HUES64 (cell line): Measurements from ENCODE around the gene OR2A25.

Source experiments
- H3K27ac ChIP-seq: 2 replicates; pipeline ENCODE4 v1.7.0; 2013; ENCODE audit warnings: low read depth, low read length, inconsistent platforms
- H3K27me3 ChIP-seq: 2 replicates; pipeline ENCODE4 v1.6.1; 2013; ENCODE audit warnings: mild to moderate bottlenecking, low read length; ENCODE audit not compliant: insufficient read depth
- H3K36me3 ChIP-seq: 2 replicates; pipeline ENCODE4 v1.6.1; 2013; ENCODE audit warnings: mild to moderate bottlenecking, low read length; ENCODE audit not compliant: insufficient read depth
- H3K4me1 ChIP-seq: 2 replicates; pipeline ENCODE4 v1.6.1; 2013; ENCODE audit warnings: mild to moderate bottlenecking, low read length, moderate library complexity; ENCODE audit not compliant: insufficient read depth
- H3K4me3 ChIP-seq: 2 replicates; pipeline ENCODE4 v1.5.1; 2013; ENCODE audit warnings: mild to moderate bottlenecking, low read length, moderate library complexity
- H3K9ac ChIP-seq: 2 replicates; pipeline ENCODE4 v1.6.1; 2013; ENCODE audit warnings: mild to moderate bottlenecking, low read depth, low read length
- H3K9me3 ChIP-seq: 2 replicates; pipeline ENCODE4 v1.6.1; 2013; ENCODE audit warnings: low read depth, low read length; ENCODE audit not compliant: insufficient read depth
- WGBS: fragments of 150-250, 120-280 bp; methylation state at CpG from one replicate; pipeline ENCODE4 v1.1.7; 2013; ENCODE audit warnings: missing lambda C conversion rate; 5-methylcytosine and 5-hydroxymethylcytosine counted together

The OR2A25 gene

DNA sequence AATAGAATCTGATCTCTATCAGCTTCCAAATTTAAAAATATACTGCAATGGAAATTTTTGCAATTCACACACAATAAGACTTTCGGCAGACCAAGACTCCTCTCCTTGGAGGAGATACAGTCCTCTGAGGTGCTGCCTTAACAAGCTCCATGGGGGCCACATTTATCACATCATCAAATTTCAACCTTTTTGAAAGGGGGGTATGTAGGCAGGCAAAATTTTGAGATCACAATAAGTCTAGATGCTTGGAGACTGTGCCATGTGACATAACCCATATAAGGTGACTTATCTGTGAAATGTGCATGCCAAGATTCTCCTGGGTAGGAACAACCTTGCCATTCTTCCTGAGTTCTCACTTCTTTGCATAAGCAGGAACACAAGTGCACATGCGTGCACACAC lies 16.4 kb downstream of the OR2A25 start, which contains the start of gene OR2A12:
TSS of gene OR2A12 (plus strand) at position 301 of the 400 bp plus-strand sequence. CDS start 8,830 bp downstream, outside the sequence.
- Histone ChIP-seq H3K4me3 (no peak within 1 kb of the TSS), H3K4me1 (no peaks in the 10 kb centered on the region), H3K9ac (no peak within 1 kb of the TSS), H3K36me3 (no peaks in the 10 kb centered on the region), H3K27me3 (no peaks in the 10 kb centered on the region), H3K9me3 (peaks cover 4% of the 10 kb centered on the region; the same call in 1 of the 2 replicates), H3K27ac (no peak within 1 kb of the TSS)
- WGBS = 93% methylated on average over 2 of the region's 2 CpGs

DNA sequence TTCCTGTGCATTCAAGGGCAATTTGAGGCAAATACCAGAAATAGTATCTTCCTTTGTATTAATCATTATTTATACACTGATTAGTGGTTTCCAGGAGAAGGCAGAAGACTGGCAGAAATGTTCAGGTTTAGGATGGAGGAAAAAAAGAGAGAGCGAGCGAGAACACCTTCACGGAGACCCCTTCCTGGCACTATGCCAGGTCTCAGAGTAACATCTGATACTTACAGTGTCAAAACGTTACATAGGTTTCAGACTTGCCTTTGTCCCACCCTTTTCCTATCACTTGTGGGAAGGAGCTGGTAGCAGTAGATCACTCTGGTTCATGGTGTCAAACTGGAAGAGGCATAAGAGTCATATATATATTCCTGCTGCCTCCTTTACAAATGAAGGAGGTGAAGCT lies 17.1 kb downstream of the OR2A25 start:
- Histone ChIP-seq H3K9me3 (peaks cover 4% of the 10 kb centered on the region; the same call in 1 of the 2 replicates), H3K27ac (no peak overlapping the region), H3K36me3 (no peaks in the 10 kb centered on the region), H3K4me1 (no peaks in the 10 kb centered on the region), H3K4me3 (no peak overlapping the region), H3K9ac (no peak overlapping the region), H3K27me3 (no peaks in the 10 kb centered on the region)
- WGBS = 80% methylated on average over 4 of the region's 4 CpGs

DNA sequence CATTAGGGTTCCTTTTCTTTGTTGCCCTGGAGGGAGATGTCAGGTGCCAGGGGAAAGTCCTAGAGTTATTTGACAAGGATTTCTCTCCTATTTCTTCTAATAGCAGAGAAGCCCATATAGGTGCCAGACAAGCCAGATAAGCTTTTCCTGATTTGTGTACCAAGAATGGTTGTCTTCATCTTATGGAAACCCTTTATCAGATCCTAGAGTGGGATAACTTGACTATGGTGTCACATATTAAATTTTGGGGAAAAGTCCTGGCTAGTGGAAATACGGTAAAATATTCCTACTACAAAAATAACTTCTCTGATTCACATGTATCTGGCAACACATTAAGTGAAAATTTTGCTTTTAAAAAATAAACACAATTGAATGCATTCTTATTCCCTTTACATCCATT lies 17.6 kb downstream of the OR2A25 start:
- Histone ChIP-seq H3K27me3 (no peaks in the 10 kb centered on the region), H3K9ac (no peak overlapping the region), H3K4me1 (no peaks in the 10 kb centered on the region), H3K9me3 (peaks cover 4% of the 10 kb centered on the region; the same call in 1 of the 2 replicates), H3K4me3 (no peak overlapping the region), H3K36me3 (no peaks in the 10 kb centered on the region), H3K27ac (no peak overlapping the region)
- WGBS = 100% methylated on average over 1 of the region's 1 CpG

DNA sequence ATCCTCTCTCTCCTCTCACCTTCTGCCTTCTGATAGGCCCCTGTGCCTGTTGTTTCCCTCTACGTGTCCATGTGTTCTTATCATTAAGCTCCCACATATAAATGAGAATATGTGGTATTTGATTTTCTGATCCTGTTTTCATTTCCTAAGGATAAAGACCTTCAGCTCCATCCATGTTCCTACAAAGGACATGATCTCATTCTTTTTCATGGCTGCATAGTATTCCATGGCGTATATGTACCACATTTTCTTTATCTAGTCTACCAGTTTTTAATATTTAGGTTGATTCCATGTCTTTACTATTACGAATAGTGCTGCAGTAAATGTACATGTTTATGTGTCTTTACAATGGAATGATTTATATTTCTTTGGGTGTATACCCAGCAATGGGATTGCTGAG lies 21.1 kb downstream of the OR2A25 start:
- H3K9ac ChIP-seq = no peak overlapping the region
- no peaks in the 10 kb centered on the region for H3K4me1 ChIP-seq
- H3K27me3 ChIP-seq = no peaks in the 10 kb centered on the region
- no peak overlapping the region for H3K4me3 ChIP-seq
- WGBS = 82% methylated on average over 2 of the region's 3 CpGs
- H3K9me3 ChIP-seq = peaks cover 4% of the 10 kb centered on the region; the same call in 1 of the 2 replicates
- H3K27ac ChIP-seq = no peak overlapping the region
- no peaks in the 10 kb centered on the region for H3K36me3 ChIP-seq

DNA sequence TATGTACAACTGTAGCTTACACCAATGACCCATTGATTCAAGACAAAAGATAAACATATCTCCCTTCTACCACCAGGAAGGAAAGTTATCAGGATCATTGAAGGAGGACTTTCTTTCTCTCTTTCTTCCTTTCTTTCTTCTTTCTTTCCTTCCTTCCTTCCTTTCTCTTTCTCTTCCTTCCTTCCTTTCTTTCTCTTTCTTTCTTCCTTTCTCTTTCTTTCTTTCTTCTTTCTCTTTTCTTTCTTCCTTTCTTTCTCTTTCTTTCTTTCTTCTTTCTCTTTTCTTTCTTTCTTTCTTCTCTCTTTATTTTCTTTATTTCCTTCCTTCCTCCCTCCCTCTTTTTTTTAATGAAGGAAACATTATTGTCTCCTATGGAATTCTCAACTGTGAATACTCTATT lies 29.2 kb downstream of the OR2A25 start:
- H3K27me3 ChIP-seq = no peaks in the 10 kb centered on the region
- no peak overlapping the region for H3K27ac ChIP-seq
- no peak overlapping the region for H3K9ac ChIP-seq
- H3K36me3 ChIP-seq = no peaks in the 10 kb centered on the region
- no peak overlapping the region for H3K4me3 ChIP-seq
- H3K9me3 ChIP-seq = no peaks in the 10 kb centered on the region
- no peaks in the 10 kb centered on the region for H3K4me1 ChIP-seq

DNA sequence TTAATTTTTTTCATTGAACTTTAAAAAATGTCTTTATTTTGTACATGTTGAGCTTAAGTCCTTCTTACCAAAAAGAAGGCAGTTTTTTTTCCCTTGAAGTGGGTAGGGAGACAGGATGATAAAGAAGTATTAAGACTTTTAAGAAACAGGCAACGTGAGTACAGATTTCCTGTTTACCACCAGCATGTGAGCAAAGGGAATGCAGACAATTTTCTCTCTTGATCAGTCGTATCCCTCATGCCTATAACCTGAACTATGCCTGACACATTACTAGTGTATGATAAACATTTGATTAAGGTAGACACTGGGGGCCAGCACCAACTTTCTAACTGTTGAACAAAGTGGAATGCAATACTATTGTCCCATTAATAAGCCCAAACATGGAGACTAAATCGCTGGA lies 31.0 kb downstream of the OR2A25 start:
- Histone ChIP-seq H3K9ac (no peak overlapping the region), H3K4me3 (no peak overlapping the region), H3K9me3 (no peaks in the 10 kb centered on the region), H3K36me3 (no peaks in the 10 kb centered on the region), H3K4me1 (no peaks in the 10 kb centered on the region), H3K27ac (no peak overlapping the region), H3K27me3 (no peaks in the 10 kb centered on the region)
- 89% methylated on average over 2 of the region's 3 CpGs for WGBS

DNA sequence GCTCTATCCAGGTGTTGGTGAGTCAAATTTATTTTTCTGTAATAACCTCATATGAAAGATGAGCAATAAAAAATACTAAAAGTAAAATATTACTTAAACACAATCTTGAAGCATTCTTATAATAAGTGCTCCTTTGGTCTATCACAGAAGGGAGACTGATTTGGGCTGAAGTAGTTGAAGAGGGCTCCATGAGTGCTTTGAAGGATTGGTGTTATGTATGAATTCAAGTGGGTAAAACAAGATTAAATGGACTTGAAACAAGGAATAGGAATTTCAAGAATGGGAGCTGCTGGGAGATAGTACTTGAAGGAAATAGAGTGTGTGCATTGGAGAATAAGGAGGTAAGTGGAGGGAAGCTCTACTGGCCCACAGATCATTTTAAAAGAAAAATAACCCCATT lies 32.4 kb downstream of the OR2A25 start:
- no peak overlapping the region for H3K9ac ChIP-seq
- no peaks in the 10 kb centered on the region for H3K27me3 ChIP-seq
- no peak overlapping the region for H3K27ac ChIP-seq
- no peak overlapping the region for H3K4me3 ChIP-seq
- H3K4me1 ChIP-seq = no peaks in the 10 kb centered on the region
- H3K36me3 ChIP-seq = no peaks in the 10 kb centered on the region
- no peaks in the 10 kb centered on the region for H3K9me3 ChIP-seq

DNA sequence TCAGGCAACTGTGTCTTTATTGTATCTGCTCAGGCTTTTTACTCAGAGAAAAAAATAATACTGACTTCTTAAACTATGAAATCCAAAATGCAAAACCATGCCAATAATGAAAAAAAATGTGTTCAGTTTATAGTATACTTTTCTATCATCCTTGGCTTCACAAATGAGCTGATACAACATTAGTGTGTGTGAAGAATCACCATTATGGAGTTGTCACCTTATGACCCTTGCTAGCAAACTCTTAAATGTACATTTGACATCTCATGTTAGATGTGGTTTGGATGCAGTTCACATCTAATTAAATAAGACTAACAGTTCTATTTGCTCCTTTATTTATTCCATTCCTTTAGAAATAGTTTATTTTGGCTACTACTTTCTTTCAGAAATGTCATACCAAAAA lies 35.6 kb downstream of the OR2A25 start:
- Histone ChIP-seq H3K9ac (no peak overlapping the region), H3K36me3 (no peaks in the 10 kb centered on the region), H3K27ac (no peak overlapping the region), H3K9me3 (no peaks in the 10 kb centered on the region), H3K4me3 (no peak overlapping the region), H3K4me1 (no peaks in the 10 kb centered on the region), H3K27me3 (no peaks in the 10 kb centered on the region)

DNA sequence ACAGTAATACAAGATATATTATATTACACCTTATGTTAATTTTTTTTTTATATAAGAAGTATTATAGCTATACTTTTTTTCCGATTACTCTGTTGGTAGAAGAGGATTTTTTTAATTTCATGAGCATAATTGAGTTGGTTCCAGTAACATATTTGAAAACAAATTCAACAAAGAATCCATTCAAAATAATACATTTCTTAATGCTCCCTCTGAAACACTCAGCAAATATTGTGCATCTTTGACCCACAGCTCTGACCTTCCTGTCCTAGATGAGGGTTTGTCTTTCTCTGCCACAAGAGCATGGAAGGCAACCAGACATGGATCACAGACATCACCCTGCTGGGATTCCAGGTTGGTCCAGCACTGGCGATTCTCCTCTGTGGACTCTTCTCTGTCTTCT lies 39.7 kb downstream of the OR2A25 start, which contains the start of gene OR2A2:
TSS of gene OR2A2 (plus strand) at position 301 of the 400 bp plus-strand sequence. CDS start at position 301, 0 bp downstream.
- 88% methylated on average over 1 of the region's 2 CpGs for WGBS
- Histone ChIP-seq H3K4me3 (no peak within 1 kb of the TSS), H3K4me1 (no peaks in the 10 kb centered on the region), H3K27ac (no peak within 1 kb of the TSS), H3K9me3 (no peaks in the 10 kb centered on the region), H3K9ac (no peak within 1 kb of the TSS), H3K36me3 (no peaks in the 10 kb centered on the region), H3K27me3 (no peaks in the 10 kb centered on the region)

DNA sequence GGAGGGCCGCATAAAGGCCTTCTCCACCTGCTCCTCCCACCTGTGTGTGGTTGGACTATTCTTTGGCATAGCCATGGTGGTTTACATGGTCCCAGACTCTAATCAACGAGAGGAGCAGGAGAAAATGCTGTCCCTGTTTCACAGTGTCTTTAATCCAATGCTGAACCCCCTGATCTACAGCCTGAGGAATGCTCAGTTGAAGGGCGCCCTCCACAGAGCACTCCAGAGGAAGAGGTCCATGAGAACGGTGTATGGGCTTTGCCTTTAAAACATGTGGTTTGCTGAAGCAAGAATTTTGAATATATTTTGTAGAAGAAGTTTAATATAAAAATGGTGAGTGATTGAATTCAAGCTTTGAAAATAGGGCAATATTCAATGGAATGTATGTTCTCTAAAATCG lies 40.7 kb downstream of the OR2A25 start:
- Histone ChIP-seq H3K4me3 (no peak overlapping the region), H3K4me1 (no peaks in the 10 kb centered on the region), H3K27me3 (no peaks in the 10 kb centered on the region), H3K9me3 (no peaks in the 10 kb centered on the region), H3K36me3 (no peaks in the 10 kb centered on the region), H3K27ac (no peak overlapping the region), H3K9ac (no peak overlapping the region)
- WGBS = 94% methylated on average over 5 of the region's 5 CpGs

DNA sequence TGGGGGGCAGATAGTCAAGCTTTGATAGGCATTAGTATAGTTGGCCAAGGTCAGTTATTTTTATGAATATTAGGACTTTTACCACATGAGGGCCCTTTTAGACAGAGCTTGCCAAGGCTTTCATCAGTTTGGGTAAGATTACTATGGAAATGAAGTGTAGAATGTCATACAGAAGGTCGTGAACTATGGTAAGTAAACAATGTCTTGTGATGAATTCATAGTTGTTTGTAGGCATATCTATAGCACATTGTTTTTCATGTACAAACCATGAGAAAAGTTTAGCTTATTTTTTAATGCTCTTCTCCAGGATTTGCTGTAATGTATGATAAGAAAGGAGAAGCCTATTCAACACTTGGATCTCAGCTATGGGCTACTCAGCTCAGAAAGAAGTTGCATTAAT lies 44.0 kb downstream of the OR2A25 start:
- H3K27ac ChIP-seq = no peak overlapping the region
- H3K4me1 ChIP-seq = no peaks in the 10 kb centered on the region
- H3K9ac ChIP-seq = no peak overlapping the region
- 75% methylated on average over 1 of the region's 1 CpG for WGBS
- H3K27me3 ChIP-seq = no peaks in the 10 kb centered on the region
- H3K36me3 ChIP-seq = no peaks in the 10 kb centered on the region
- H3K4me3 ChIP-seq = no peak overlapping the region
- H3K9me3 ChIP-seq = no peaks in the 10 kb centered on the region

DNA sequence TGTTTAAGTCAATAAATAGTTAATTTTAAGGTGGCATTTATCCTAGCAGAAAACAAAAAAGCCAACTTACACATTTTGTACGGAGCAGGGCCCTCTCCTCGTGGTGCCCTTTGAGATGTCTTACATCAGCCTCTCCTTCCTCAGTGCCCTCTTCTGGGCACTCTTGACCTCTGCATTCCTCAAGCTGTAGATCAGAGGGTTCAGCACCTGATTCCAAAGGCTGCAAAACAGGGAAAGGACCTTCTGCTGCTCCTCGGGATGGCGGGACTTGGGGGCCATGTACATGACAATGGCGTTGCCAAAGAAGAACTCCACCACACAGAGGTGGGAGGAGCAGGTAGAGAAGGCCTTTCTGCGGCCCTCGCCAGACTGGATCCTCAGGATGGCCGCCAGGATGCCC lies 48.7 kb downstream of the OR2A25 start:
- H3K4me1 ChIP-seq = no peaks in the 10 kb centered on the region
- H3K9ac ChIP-seq = no peak overlapping the region
- H3K27ac ChIP-seq = no peak overlapping the region
- no peaks in the 10 kb centered on the region for H3K27me3 ChIP-seq
- H3K36me3 ChIP-seq = no peaks in the 10 kb centered on the region
- WGBS = 73% methylated on average over 8 of the region's 8 CpGs
- H3K9me3 ChIP-seq = no peaks in the 10 kb centered on the region
- no peak overlapping the region for H3K4me3 ChIP-seq
